ENCODE measurements around the gene BNIP1.

GRCh38 chr5:173108914-173109313, 35.4 kb upstream of the BNIP1 start:
- TF ChIP-seq GATA2 (IDR thresholded peaks at IDR 0.05; ENCODE audit: low read depth, low read length) = no peak
- no peak for TF ChIP-seq GATA3 (IDR thresholded peaks at IDR 0.05; ENCODE audit: low read depth, low read length)
